ENCODE measurements around the gene RPL28.

DNA sequence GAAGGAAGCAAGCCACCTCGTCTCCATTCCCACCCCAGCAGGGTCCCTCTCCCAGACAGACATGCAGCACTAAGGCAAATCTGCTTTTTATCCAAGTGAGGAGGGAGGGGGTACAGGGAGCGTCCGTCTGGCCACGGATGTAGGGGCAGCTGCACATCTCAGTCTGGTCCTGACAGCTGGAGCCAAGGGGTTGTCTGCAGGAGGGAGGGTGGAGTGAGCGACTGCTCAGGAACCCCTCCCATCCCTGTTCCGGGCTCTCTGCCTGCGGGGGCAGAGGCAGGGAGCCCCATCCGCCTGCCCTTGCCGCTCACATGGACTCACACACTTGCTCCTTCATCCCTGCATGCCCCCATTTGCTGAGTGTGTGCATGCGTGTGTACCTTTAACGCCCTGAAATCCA lies 6.6 kb upstream of the RPL28 start:
- TF ChIP-seq, protein P1, sequence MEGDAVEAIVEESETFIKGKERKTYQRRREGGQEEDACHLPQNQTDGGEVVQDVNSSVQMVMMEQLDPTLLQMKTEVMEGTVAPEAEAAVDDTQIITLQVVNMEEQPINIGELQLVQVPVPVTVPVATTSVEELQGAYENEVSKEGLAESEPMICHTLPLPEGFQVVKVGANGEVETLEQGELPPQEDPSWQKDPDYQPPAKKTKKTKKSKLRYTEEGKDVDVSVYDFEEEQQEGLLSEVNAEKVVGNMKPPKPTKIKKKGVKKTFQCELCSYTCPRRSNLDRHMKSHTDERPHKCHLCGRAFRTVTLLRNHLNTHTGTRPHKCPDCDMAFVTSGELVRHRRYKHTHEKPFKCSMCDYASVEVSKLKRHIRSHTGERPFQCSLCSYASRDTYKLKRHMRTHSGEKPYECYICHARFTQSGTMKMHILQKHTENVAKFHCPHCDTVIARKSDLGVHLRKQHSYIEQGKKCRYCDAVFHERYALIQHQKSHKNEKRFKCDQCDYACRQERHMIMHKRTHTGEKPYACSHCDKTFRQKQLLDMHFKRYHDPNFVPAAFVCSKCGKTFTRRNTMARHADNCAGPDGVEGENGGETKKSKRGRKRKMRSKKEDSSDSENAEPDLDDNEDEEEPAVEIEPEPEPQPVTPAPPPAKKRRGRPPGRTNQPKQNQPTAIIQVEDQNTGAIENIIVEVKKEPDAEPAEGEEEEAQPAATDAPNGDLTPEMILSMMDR (IDR thresholded peaks at IDR 0.05; ENCODE audit: low read depth, low read length): no peak
- TF ChIP-seq EZH2phosphoT487 (IDR thresholded peaks at IDR 0.05; ENCODE audit: low read depth): no peak
